ENCODE measurements around the gene PPP1CA. TPM values are rescaled to one million over a fixed set of nuclear protein-coding genes. Genes with fewer than 3 reads are reported as not detected.

The PPP1CA gene
- total RNA-seq, 1 experiment from 2014 or later = 238 TPM

DNA sequence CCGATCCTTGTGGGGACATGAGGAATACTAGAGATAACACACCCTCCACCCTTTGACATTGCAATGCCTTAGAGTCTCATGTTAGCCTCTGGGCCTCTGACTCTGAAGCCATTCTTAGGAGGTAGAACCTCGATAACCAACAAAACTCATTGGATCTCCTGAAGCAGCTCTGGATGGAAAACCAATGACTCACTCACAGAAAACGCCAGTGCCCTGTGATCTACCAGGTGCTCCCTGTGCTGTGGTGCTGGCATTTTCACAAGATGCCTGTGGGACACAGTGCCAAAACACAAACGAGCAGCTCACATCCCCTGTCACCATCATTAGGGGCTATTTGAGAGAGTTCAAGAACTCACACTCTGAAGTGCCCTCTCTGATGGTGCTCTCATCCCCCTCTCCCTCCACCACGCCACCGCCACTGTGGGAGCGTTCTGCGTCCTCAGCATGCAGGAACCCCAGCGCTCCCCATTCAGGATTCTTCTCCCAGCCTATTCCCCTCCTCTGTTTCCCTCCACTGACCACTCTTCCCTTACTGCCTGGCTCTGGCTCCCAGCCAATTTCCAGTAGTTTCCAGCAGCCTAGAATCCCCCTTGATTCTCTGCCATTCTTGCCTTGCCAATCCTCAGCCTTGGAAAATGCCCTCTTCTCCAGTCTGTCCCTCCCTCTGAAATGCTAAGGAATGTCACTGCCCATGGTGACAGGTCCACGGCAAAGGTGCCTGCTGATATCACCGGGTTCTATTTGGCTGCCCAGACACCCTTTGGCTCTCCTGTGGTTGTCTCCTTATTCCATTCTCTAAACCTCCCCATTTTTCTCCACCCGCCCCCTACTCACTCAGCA, 43.6 kb downstream of the PPP1CA start:
- ChIA-PET CTCF (interaction anchor here (1.0 to 16.6 kb wide), 5 partner anchors 11 to 96 kb away, joined by 3 to 456 read pairs (median 4); partner anchors contain the start of genes CLCF1 and PPP1CA), RAD21 (ENCODE audit: low non-redundant PET in 1 of 2, low total read pairs in 2 of 2, uncharacterized antibody in 2 of 2, unreplicated experiment in 2 of 2) (interaction anchor here (2.4 to 6.0 kb wide), 2 partner anchors 23 kb away, joined by 44 to 76 read pairs; no protein-coding TSS in a partner anchor), POLR2A (interaction anchor here (1.1 to 8.1 kb wide), 2 partner anchors 12 to 18 kb away, joined by 3 to 210 read pairs; partner anchors contain the start of gene CLCF1)
- TF ChIP-seq SIN3A (IDR thresholded peaks at IDR 0.05; ENCODE audit: low read depth) = no peak
- Histone ChIP-seq H3K4me1 (ENCODE audit: control insufficient read depth in 1 of 2, insufficient read depth in 2 of 2, low read length in 2 of 2) (peaks cover 44 to 70% of the 10 kb centered on the region in 2 experiments), H3K4me2 (ENCODE audit: low read length) (peak overlapping the region; percentile 93), H2AFZ (ENCODE audit: low read depth, low read length, poor library complexity, severe bottlenecking) (no peak overlapping the region), H3K27ac (ENCODE audit: low read depth, low read length) (peak overlapping the region; percentile 95), H3K79me2 (ENCODE audit: insufficient read depth, low read length) (peaks cover 10% of the 10 kb centered on the region; the same call in 1 of the 2 replicates), H3K4me3 (replicated peaks in 1 of 2; ENCODE audit: low read depth in 1 of 2, low read length in 2 of 2) (peak overlapping the region in 1 of 2 experiments; percentile 8; a peak in 2 of 4 replicates), H3K9me2 (ENCODE audit: insufficient read depth) (no peaks in the 10 kb centered on the region), H3K36me3 (ENCODE audit: control insufficient read depth in 1 of 2, insufficient read depth in 2 of 2, low read length in 2 of 2) (no peaks in the 10 kb centered on the region; a peak in 1 of 4 replicates), H4K20me1 (ENCODE audit: insufficient read depth) (no peaks in the 10 kb centered on the region), H3K9ac (ENCODE audit: low read length) (peak overlapping the region; percentile 84), H3K27me3 (ENCODE audit: insufficient read depth, low read length) (no peaks in the 10 kb centered on the region), H3K9me3 (ENCODE audit: control insufficient read depth in 1 of 2, insufficient read depth in 1 of 2, low read depth in 1 of 2, low read length in 2 of 2) (no peaks in the 10 kb centered on the region)
- intact Hi-C loops (cut with micrococcal nuclease) = loop anchor here (1.0 kb wide), 3 partner anchors 16 to 44 kb away; no protein-coding TSS in a partner anchor
- no peak for DNase-seq (ENCODE audit: low read depth, low spot score)
- no peak for ATAC-seq
- no TSS peak for BruUV-seq (replicated peaks)

DNA sequence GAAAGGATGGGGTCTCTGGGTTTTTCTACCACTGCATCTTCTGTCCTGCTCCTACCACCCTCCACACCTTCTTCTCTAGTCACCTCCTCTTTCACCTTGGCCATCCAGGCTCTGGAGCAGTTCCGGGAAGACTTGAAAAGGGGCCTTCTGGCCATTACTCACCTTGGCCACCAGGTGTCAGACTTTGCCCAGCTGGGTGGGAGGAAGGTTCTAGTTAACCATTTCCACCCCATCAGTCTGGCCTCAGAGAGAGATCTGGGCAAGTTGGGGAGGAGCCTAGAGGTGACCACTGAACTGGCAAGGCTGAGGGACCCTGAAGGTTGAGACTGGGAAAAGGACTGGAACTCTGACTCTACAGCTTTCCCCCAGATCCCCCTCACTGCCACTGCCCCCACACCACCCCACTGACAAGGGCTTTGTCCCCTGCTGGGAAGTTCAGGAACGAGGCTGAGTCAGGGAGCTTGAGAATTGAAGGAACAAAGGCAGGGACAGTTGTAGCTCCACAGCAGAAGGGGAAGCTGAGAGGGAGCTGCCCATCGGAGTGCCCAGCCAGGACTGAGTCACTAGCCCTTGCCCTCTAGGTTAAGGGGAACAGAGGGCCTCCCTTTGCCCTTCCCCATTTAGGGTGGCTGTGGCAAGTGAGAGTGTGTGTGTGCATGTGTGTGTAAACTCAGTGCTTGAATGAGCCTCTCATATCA, 44.6 kb downstream of the PPP1CA start:
- H2AFZ ChIP-seq (ENCODE audit: low read depth, low read length, poor library complexity, severe bottlenecking) = no peak overlapping the region
- H3K9me3 ChIP-seq (ENCODE audit: control insufficient read depth in 1 of 2, insufficient read depth in 1 of 2, low read depth in 1 of 2, low read length in 2 of 2) = no peaks in the 10 kb centered on the region
- no peaks in the 10 kb centered on the region for H3K36me3 ChIP-seq (ENCODE audit: control insufficient read depth in 1 of 2, insufficient read depth in 2 of 2, low read length in 2 of 2)
- H3K27ac ChIP-seq (ENCODE audit: low read depth, low read length) = peak overlapping the region; percentile 95
- ATAC-seq = peak; percentile 52
- no peaks in the 10 kb centered on the region for H3K27me3 ChIP-seq (ENCODE audit: insufficient read depth, low read length)
- peak overlapping the region; percentile 93 for H3K4me2 ChIP-seq (ENCODE audit: low read length)
- peak overlapping the region; percentile 25 to 35 for H3K4me3 ChIP-seq (replicated peaks in 1 of 2; ENCODE audit: low read depth in 1 of 2, low read length in 2 of 2)
- H3K9ac ChIP-seq (ENCODE audit: low read length) = peak overlapping the region; percentile 84
- intact Hi-C loops (cut with micrococcal nuclease) = loop anchor here (1.0 kb wide), 3 partner anchors 17 to 45 kb away; no protein-coding TSS in a partner anchor
- H3K9me2 ChIP-seq (ENCODE audit: insufficient read depth) = no peaks in the 10 kb centered on the region
- ChIA-PET POLR2A (interaction anchor here (1.1 to 8.1 kb wide), 3 partner anchors 11 to 28 kb away, joined by 3 to 210 read pairs (median 6); partner anchors contain the start of gene CLCF1), RAD21 (ENCODE audit: low non-redundant PET in 1 of 2, low total read pairs in 2 of 2, uncharacterized antibody in 2 of 2, unreplicated experiment in 2 of 2) (interaction anchor here (0.7 to 6.0 kb wide), 8 partner anchors 14 to 69 kb away, joined by 3 to 76 read pairs (median 6); partner anchors contain the start of gene CLCF1 (in 1 of the 2)), CTCF (interaction anchor here (0.6 to 16.6 kb wide), 11 partner anchors 9 to 95 kb away, joined by 3 to 456 read pairs (median 4); partner anchors contain the start of genes CLCF1, PPP1CA and RAD9A)
- no peaks in the 10 kb centered on the region for H4K20me1 ChIP-seq (ENCODE audit: insufficient read depth)
- peaks cover 10% of the 10 kb centered on the region; the same call in 1 of the 2 replicates for H3K79me2 ChIP-seq (ENCODE audit: insufficient read depth, low read length)
- TF ChIP-seq CBX3 (IDR thresholded peaks at IDR 0.05; ENCODE audit: low read depth) (no peak), EGR1 (IDR thresholded peaks at IDR 0.05; ENCODE audit: low read depth) (no peak), ZFX (IDR thresholded peaks at IDR 0.05) (no peak), YY1 (IDR thresholded peaks at IDR 0.05; ENCODE audit: extremely low read depth, insufficient replicate concordance, low read depth, low read length) (peak; percentile 70)
- TF ChIP-seq, protein P1, sequence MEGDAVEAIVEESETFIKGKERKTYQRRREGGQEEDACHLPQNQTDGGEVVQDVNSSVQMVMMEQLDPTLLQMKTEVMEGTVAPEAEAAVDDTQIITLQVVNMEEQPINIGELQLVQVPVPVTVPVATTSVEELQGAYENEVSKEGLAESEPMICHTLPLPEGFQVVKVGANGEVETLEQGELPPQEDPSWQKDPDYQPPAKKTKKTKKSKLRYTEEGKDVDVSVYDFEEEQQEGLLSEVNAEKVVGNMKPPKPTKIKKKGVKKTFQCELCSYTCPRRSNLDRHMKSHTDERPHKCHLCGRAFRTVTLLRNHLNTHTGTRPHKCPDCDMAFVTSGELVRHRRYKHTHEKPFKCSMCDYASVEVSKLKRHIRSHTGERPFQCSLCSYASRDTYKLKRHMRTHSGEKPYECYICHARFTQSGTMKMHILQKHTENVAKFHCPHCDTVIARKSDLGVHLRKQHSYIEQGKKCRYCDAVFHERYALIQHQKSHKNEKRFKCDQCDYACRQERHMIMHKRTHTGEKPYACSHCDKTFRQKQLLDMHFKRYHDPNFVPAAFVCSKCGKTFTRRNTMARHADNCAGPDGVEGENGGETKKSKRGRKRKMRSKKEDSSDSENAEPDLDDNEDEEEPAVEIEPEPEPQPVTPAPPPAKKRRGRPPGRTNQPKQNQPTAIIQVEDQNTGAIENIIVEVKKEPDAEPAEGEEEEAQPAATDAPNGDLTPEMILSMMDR (IDR thresholded peaks at IDR 0.05 in 2 of 3, conservative IDR thresholded peaks at IDR 0.05 in 1 of 3; ENCODE audit: borderline replicate concordance in 1 of 3, insufficient read depth in 1 of 3, low read depth in 2 of 3, low read length in 2 of 3) = peak in 2 of 3 experiments; percentile 95 to 96; a peak in 4 of 6 replicates
- TF ChIP-seq, protein P2, sequence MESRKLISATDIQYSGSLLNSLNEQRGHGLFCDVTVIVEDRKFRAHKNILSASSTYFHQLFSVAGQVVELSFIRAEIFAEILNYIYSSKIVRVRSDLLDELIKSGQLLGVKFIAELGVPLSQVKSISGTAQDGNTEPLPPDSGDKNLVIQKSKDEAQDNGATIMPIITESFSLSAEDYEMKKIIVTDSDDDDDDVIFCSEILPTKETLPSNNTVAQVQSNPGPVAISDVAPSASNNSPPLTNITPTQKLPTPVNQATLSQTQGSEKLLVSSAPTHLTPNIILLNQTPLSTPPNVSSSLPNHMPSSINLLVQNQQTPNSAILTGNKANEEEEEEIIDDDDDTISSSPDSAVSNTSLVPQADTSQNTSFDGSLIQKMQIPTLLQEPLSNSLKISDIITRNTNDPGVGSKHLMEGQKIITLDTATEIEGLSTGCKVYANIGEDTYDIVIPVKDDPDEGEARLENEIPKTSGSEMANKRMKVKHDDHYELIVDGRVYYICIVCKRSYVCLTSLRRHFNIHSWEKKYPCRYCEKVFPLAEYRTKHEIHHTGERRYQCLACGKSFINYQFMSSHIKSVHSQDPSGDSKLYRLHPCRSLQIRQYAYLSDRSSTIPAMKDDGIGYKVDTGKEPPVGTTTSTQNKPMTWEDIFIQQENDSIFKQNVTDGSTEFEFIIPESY (IDR thresholded peaks at IDR 0.05; ENCODE audit: extremely low read depth, insufficient replicate concordance, low read length) = peak; percentile 24
- peaks cover 50 to 73% of the 10 kb centered on the region in 2 experiments for H3K4me1 ChIP-seq (ENCODE audit: control insufficient read depth in 1 of 2, insufficient read depth in 2 of 2, low read length in 2 of 2)
- BruUV-seq (replicated peaks) = no TSS peak
- no peak for DNase-seq (ENCODE audit: low read depth, low spot score)
